Stimulated activated CD4-positive, alpha-beta T cell treated with anti-CD3 and anti-CD28 coated beads, Interleukin-4, amount 100 ng/mL, for 1 hour (primary cell): ENCODE data around the gene TELO2.

Experiments used
- DNase-seq: peaks from one replicate; pipeline ENCODE4 v3.0.0-alpha.2; 2020

Gene TELO2

GRCh38 chr16:1492923-1493745 is at the start of gene TELO2:
TELO2 (plus strand) TSS chr16:1493360; CDS start chr16:1494282, 922 bp downstream.
- DNase-seq = peak; percentile 87

GRCh38 chr16:1443403-1443973 is 49.7 kb upstream of the TELO2 start:
- no peak for DNase-seq

GRCh38 chr16:1443980-1444729 is 49.0 kb upstream of the TELO2 start, which contains the start of gene CCDC154:
CCDC154 (minus strand) TSS chr16:1444556; CDS start chr16:1444322, 234 bp downstream.
- no peak for DNase-seq

- no peak for DNase-seq
Measured at GRCh38 chr16:1444730-1445517, 48.2 kb upstream of the TELO2 start.

GRCh38 chr16:1445518-1446203 is 47.5 kb upstream of the TELO2 start:
- DNase-seq = no peak

GRCh38 chr16:1446296-1447080 is 46.7 kb upstream of the TELO2 start:
- DNase-seq = no peak

GRCh38 chr16:1447965-1448364 is 45.2 kb upstream of the TELO2 start:
- DNase-seq = no peak

- no peak for DNase-seq
Measured at GRCh38 chr16:1448536-1449116, 44.5 kb upstream of the TELO2 start.

- no peak for DNase-seq
Measured at GRCh38 chr16:1449201-1449788, 43.9 kb upstream of the TELO2 start.

GRCh38 chr16:1450218-1450617 is 42.9 kb upstream of the TELO2 start:
- DNase-seq = no peak

- DNase-seq = no peak
Measured at GRCh38 chr16:1450841-1451240, 42.3 kb upstream of the TELO2 start.

- no peak for DNase-seq
Measured at GRCh38 chr16:1451702-1452392, 41.3 kb upstream of the TELO2 start.

- DNase-seq = no peak
Measured at GRCh38 chr16:1452530-1452929, 40.6 kb upstream of the TELO2 start.

- DNase-seq = no peak
Measured at GRCh38 chr16:1453316-1453715, 39.8 kb upstream of the TELO2 start.

- no peak for DNase-seq
Measured at GRCh38 chr16:1454561-1454960, 38.6 kb upstream of the TELO2 start.

- DNase-seq = no peak
Measured at GRCh38 chr16:1455190-1456171, 37.7 kb upstream of the TELO2 start.

GRCh38 chr16:1456951-1457350 is 36.2 kb upstream of the TELO2 start:
- no peak for DNase-seq

- DNase-seq = no peak
Measured at GRCh38 chr16:1457489-1458245, 35.5 kb upstream of the TELO2 start.
